IPS-20b (cell line): ENCODE results near the gene SGMS1.
A peak's percentile ranks its signal among the peaks of the same experiment; 100 is the strongest.
"Not testable (repeated sequence)": the region's sequence is repeated elsewhere in the genome, so short reads cannot be mapped to it uniquely, and the experiment has no call there.

Experiments
- H3K27ac ChIP-seq: one replicate; pipeline ENCODE4 v1.5.1; 2013; ENCODE audit warnings: low read length
- H3K27me3 ChIP-seq: 2 replicates; pipeline ENCODE4 v1.6.1; 2013; ENCODE audit warnings: mild to moderate bottlenecking, low read length, inconsistent platforms; ENCODE audit not compliant: insufficient read depth
- H3K36me3 ChIP-seq: 2 replicates; pipeline ENCODE4 v1.6.1; 2013; ENCODE audit warnings: low read depth, mild to moderate bottlenecking, inconsistent platforms, low read length, moderate library complexity; ENCODE audit not compliant: insufficient read depth
- H3K4me1 ChIP-seq: 2 replicates; pipeline ENCODE4 v1.6.1; 2013; ENCODE audit warnings: mild to moderate bottlenecking, control low read depth, inconsistent platforms, low read length, moderate library complexity; ENCODE audit not compliant: insufficient read depth
- H3K4me3 ChIP-seq: 2 replicates; pipeline ENCODE4 v1.5.1; 2013; ENCODE audit warnings: mild to moderate bottlenecking, low read length, inconsistent platforms
- H3K9ac ChIP-seq: 2 replicates; pipeline ENCODE4 v1.6.1; 2013; ENCODE audit warnings: low read depth, mild to moderate bottlenecking, inconsistent platforms, low read length, moderate library complexity
- H3K9me3 ChIP-seq: 2 replicates; pipeline ENCODE4 v1.6.1; 2013; ENCODE audit warnings: mild to moderate bottlenecking, low read depth, low read length, inconsistent platforms; ENCODE audit not compliant: insufficient read depth

SGMS1 gene

DNA sequence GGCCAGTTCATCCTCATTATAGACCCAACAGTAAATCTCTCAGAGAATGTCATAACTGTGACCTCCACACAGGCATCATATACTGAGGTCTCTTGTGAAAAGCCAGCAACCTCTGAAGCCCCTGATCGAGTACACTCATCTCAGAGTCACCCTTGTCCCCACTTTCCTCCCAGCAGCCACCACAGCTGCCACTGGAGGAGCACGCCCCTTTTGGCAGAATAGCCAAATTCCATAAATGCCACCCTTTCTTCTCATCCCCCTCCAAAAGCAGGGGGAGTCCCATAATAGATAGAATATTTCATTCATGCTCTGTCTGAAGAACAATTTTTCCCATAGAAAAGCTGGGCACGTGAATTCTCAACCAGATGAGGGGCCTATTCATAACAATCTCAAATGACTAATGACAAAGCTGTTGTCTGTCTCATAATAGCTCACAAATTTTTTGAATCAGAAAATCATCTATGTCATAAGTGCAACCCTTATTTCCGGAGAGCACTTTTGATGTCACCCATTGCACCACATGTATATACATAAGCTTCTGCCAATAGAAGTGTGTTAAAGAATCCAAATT, 47.4 kb downstream of the SGMS1 start:
- Histone ChIP-seq H3K27ac (no peak overlapping the region), H3K4me1 (peaks cover 37% of the 10 kb centered on the region), H3K4me3 (no peak overlapping the region), H3K27me3 (no peaks in the 10 kb centered on the region), H3K9me3 (no peaks in the 10 kb centered on the region), H3K9ac (no peak overlapping the region), H3K36me3 (no peaks in the 10 kb centered on the region)

DNA sequence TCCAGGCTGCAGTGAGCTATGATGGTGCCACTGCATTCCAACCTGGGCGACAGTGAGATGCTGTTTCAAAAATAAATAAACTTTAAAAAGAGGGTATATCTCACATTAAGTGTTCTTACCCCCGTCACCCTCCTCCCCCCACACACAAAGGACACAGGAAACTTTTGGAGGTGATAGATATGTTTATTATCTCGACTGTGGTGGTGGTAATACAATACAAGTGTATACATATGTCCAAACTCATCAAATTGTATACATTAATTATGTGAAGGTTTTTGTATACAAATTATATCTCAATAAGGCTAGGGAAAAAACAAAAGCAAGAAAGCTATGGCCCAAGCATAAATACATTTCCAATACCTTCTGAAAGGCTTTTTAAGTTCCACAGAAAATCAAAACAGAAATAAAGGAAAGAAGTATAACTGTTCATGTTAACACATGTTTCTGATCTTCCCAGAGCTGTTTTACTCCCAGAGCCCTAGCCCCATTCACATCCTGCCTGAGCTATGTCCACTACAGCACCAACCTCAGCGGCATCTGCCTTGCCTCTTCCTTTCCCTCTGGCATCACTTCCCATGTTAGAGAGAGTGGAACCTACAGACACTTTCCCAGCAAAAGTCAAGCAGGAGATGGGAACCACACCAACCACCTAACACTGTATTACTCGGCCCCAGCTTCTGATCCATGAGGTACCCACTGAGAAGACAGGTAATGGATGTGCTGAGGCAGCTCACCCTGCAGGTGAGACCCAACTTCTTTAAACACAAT, 48.1 kb downstream of the SGMS1 start:
- no peak overlapping the region for H3K27ac ChIP-seq
- H3K27me3 ChIP-seq, result no peaks in the 10 kb centered on the region
- no peak overlapping the region for H3K4me3 ChIP-seq
- H3K9ac ChIP-seq, result no peak overlapping the region
- H3K4me1 ChIP-seq, result peaks cover 30% of the 10 kb centered on the region
- no peaks in the 10 kb centered on the region for H3K36me3 ChIP-seq
- H3K9me3 ChIP-seq, result no peaks in the 10 kb centered on the region

DNA sequence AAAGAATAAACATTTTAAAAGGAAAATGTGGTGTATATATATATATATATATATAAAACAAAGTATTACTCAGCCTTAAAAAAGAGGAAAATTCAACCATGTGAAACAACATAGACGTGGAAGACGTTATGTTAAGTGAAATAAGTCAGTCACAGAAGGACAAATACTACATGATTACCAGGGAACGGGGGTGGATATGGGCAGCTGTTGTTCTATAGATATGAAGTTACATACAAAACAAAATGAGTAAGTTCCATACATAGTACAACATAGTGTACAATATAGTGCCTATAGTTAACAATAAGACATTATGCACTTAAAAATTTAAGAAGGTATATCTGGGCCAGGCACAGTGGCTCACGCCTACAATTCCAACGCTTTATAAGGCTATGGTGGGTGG, 48.8 kb downstream of the SGMS1 start:
- Histone ChIP-seq H3K36me3 (no peaks in the 10 kb centered on the region), H3K27ac (no peak overlapping the region), H3K4me1 (peaks cover 30% of the 10 kb centered on the region)

DNA sequence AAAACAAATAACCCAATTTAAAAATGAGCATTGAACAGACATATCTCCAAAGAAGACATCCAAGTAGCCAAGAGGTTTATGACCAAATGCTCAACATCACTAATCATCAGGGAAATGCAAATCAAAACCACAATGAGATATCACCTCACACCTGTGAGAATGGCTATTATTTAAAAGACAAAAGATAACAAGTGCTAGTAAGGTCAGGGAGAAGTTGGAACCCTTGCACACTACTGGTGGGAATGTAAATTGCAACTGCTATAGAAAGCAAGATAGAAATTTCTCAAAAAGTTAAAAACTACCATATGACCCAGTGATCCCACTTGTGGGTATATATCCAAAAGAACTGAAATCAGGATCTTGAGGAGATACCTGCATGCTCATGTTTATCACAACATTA, 49.5 kb downstream of the SGMS1 start:
- Histone ChIP-seq H3K27ac (no peak overlapping the region), H3K4me3 (no peak overlapping the region), H3K9me3 (no peaks in the 10 kb centered on the region), H3K27me3 (no peaks in the 10 kb centered on the region), H3K4me1 (peaks cover 28% of the 10 kb centered on the region), H3K36me3 (no peaks in the 10 kb centered on the region), H3K9ac (no peak overlapping the region)

More for the DNA sequence above, 48.8 kb downstream of the SGMS1 start:
- Histone ChIP-seq H3K9me3 (no peaks in the 10 kb centered on the region), H3K9ac (no peak overlapping the region), H3K27me3 (no peaks in the 10 kb centered on the region), H3K4me3 (no peak overlapping the region)

DNA sequence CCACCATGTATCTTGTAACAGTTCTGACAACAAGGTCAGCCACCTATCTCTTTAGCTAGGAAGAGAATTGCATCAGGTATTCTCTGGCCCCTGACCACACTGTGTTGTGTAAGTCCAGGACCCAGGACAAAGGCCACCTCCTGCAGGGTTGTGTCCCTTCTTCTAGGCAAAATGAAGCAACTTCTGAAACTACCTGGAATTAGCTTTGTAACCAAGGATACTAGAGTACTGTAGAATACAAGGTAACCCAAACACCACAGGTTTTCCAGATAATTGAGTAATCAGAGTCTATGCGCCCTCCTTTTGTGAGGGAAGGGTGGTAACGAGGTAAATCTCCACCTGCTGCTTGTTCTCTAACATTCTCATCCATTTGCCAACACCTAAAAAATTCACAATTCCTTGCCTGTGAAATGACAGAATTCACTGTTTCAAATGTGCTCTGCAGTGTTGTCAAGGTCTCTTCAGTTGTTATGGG, 51.7 kb downstream of the SGMS1 start:
- Histone ChIP-seq H3K36me3 (no peaks in the 10 kb centered on the region), H3K27ac (no peak overlapping the region), H3K9me3 (no peaks in the 10 kb centered on the region), H3K27me3 (no peaks in the 10 kb centered on the region), H3K4me1 (peaks cover 25% of the 10 kb centered on the region), H3K4me3 (no peak overlapping the region), H3K9ac (no peak overlapping the region)

DNA sequence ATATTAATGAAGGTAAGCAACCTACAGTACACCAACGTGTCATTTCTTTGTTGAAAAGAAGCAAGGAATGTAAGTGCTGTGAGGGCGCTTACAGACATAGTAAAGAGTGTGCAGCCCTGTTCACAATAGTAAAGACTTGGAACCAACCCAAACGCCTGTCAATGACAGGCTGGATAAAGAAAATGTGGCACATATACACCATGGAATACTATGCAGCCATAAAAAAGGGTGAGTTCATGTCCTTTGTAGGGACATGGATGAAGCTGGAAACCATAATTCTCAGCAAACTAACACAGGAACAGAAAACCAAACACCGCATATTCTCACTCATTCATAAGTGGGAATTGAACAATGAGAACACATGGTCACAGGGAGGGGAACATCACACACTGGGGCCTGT, 55.0 kb downstream of the SGMS1 start:
- H3K9ac ChIP-seq, H3K27me3 ChIP-seq, H3K9me3 ChIP-seq, H3K27ac ChIP-seq, H3K36me3 ChIP-seq, H3K4me3 ChIP-seq: not testable (repeated sequence)
- peaks cover 30% of the 10 kb centered on the region for H3K4me1 ChIP-seq

DNA sequence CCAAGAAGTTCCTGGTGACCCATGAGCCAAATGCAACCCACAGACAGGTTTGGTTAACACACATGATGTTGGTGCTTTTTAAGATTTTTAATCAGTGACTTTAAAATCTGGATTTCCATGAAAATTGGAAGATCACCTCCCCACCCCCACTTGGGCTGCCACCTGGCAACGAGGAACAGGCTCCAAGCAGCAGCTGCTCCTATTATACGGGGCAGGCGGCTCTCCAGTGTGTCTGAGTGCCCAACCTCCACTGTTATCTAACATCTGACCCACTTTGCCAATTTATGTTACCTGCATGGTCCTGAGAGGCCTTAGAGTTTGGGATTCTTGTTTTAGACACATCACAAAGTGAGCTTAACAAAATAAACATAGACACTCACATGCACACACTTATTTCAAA, 56.4 kb downstream of the SGMS1 start:
- H3K4me1 ChIP-seq, result peaks cover 29% of the 10 kb centered on the region
- no peaks in the 10 kb centered on the region for H3K9me3 ChIP-seq
- peak overlapping the region; percentile 23 for H3K27ac ChIP-seq
- H3K27me3 ChIP-seq, result no peaks in the 10 kb centered on the region
- no peak overlapping the region for H3K4me3 ChIP-seq
- no peak overlapping the region for H3K9ac ChIP-seq
- no peaks in the 10 kb centered on the region for H3K36me3 ChIP-seq

DNA sequence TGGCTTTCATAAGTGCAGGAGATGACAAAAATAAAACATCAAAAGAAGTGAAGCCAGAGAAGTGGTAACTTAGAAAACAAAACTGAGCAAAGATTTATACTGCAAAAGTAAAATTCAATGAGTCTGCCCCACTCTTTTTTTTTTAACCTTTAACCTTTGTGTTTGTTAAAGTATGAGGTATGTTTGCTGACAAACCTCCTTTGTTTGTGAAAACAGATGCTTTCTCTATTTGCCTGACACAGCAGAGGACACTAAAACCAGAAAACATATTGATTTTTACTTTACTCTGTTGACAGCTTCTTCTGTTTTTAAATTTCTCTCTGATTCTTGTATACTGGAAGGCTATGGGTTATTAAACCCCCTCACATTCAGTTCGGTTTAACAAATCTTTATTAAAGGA, 57.6 kb downstream of the SGMS1 start:
- H3K27me3 ChIP-seq, result no peaks in the 10 kb centered on the region
- H3K4me1 ChIP-seq, result peaks cover 20% of the 10 kb centered on the region; the same call in 1 of the 2 replicates
- H3K36me3 ChIP-seq, result no peaks in the 10 kb centered on the region
- no peaks in the 10 kb centered on the region for H3K9me3 ChIP-seq
- H3K4me3 ChIP-seq, result no peak overlapping the region
- H3K9ac ChIP-seq, result no peak overlapping the region
- no peak overlapping the region for H3K27ac ChIP-seq

DNA sequence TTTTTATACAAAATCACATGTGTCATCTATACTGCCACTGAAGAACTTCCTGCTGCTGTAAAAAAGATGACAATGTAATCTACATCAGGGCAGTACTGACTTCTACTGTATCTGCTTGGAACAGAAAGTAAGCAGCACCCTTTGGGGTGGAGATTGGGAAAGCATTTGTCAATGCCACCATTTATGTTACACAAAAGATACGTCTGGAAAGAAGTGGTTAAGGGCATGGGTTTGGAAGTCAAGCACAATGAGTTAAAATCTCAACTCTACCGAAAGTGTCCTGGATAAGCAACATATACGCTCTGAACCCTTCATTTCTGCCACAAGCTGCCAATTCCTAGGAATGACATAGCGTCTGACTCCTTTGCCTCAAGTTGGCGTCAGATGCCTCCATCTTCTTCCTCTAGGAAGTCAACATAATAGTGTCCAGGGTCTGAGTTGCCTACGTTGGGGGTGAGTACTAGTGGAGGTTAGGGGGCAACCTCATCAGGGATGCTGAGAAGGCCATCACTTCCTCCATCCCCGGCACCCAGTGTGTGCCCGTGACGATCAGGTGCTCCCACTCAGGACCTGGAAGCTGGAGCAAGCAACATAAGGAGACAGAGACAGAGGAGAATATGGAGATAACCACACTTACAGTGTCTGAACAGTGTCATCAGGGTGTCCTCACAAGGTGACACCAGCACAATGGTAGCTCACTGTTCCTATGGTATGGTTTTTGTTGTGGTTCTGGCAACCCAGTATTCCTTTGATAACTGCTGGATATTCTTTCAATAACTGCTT, 58.3 kb downstream of the SGMS1 start:
- Histone ChIP-seq H3K9me3 (no peaks in the 10 kb centered on the region), H3K27me3 (no peaks in the 10 kb centered on the region), H3K9ac (no peak overlapping the region), H3K4me3 (no peak overlapping the region), H3K4me1 (peaks cover 25% of the 10 kb centered on the region; the same call in 1 of the 2 replicates), H3K36me3 (no peaks in the 10 kb centered on the region), H3K27ac (no peak overlapping the region)

DNA sequence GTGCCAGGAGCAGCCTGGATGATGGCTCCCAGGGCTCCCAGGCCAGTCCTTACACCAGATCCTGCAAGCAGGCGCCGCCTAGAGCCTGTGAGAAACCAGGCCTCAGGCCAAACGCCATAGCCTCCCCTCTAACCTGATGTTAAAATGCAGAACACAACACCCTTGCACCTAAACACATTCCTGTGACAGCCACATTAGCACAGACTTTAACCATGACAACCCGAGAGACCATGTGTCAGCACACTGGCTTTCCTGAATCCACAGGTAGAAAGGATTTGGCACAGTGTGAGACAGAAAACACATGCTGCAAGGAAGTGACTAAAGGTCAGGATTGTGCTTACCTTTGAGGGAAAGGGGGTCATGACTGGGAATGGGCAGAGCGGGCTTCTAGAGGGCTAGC, 59.9 kb downstream of the SGMS1 start:
- H3K36me3 ChIP-seq, result no peaks in the 10 kb centered on the region
- H3K27me3 ChIP-seq, result no peaks in the 10 kb centered on the region
- no peak overlapping the region for H3K27ac ChIP-seq
- no peak overlapping the region for H3K9ac ChIP-seq
- H3K9me3 ChIP-seq, result no peaks in the 10 kb centered on the region
- H3K4me1 ChIP-seq, result peaks cover 23% of the 10 kb centered on the region
- no peak overlapping the region for H3K4me3 ChIP-seq

DNA sequence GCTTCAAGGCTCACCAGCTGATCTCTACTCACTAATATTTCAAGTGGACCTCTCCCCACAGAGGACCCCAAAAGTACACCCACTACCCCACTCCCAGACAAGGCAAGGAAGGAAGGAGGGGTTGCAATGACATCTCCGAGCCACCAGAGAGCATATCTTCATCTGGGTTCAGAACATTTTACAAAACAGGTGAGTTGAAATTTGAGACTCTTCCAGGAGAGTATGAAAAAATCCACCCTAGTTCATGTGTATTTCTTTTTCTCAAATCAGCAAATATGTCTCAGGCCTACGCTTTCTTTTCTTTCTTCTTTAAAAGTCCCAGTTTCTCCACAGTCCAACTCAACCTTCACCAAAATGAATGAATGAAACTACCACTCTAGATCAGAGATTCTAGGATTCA, 61.9 kb downstream of the SGMS1 start:
- Histone ChIP-seq H3K36me3 (no peaks in the 10 kb centered on the region), H3K9me3 (no peaks in the 10 kb centered on the region), H3K27ac (no peak overlapping the region), H3K4me1 (peaks cover 16% of the 10 kb centered on the region), H3K9ac (no peak overlapping the region), H3K27me3 (no peaks in the 10 kb centered on the region), H3K4me3 (no peak overlapping the region)

DNA sequence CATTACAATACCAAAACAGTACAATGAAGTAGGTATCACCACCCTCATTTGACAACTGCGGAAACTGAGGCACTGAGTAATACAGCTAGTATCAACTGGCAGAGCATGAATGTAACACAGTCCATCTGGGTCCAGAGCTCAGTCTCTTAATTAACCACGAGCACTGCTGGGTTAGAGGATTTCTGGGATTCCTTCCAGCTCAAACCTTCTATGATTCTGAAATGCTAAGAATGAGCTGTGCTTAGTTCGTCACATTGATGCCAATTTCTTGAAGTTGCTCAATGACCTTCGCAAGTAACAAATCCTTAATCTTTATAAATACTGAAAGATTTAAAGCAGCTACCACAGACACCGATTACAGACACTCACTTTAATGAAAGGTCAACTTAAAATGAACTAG, 62.5 kb downstream of the SGMS1 start:
- no peaks in the 10 kb centered on the region for H3K9me3 ChIP-seq
- H3K27me3 ChIP-seq, result no peaks in the 10 kb centered on the region
- H3K36me3 ChIP-seq, result no peaks in the 10 kb centered on the region
- peaks cover 14% of the 10 kb centered on the region for H3K4me1 ChIP-seq
- H3K9ac ChIP-seq, result no peak overlapping the region
- no peak overlapping the region for H3K27ac ChIP-seq
- H3K4me3 ChIP-seq, result no peak overlapping the region
